Dermis lymphatic vessel endothelial cell (primary cell): ENCODE data around the gene ATP5PD. TPM values are rescaled to one million over a fixed set of nuclear protein-coding genes. Genes with fewer than 3 reads are reported as not detected.

Source experiments
- total RNA-seq: library from RNA; depleted of rRNA; stranded (reverse); fragments of >200 nt; gene quantifications from 2 replicates; pipeline ENCODE4 v1.2.1, GENCODE V29; 2014

Gene ATP5PD
- total RNA-seq = 202 and 234 TPM in 2 replicates

GRCh38 chr17:75046407-75047289 is at the start of gene ATP5PD, which contains the start of gene KCTD2:
TSS of gene ATP5PD (minus strand) at chr17:75046969. CDS start at chr17:75042650, 4,319 bp downstream.
TSS of gene KCTD2 (plus strand) at chr17:75047225. CDS start at chr17:75047251, 26 bp downstream.

GRCh38 chr17:75087558-75088453 is 41.0 kb upstream of the ATP5PD start, which contains the start of gene SLC16A5:
TSS of gene SLC16A5 (plus strand) at chr17:75087954. CDS start at chr17:75093637, 5,683 bp downstream.

GRCh38 chr17:75012346-75013091 is 34.2 kb downstream of the ATP5PD start, which contains the start of gene MRPL58:
TSS of gene MRPL58 (plus strand) at chr17:75012670. CDS start at chr17:75012687, 17 bp downstream.

Other genes with a start within 250 kb of the ATP5PD start
- gene GRIN2C, start 187.1 kb downstream of the ATP5PD start, total RNA-seq = under 0.01 TPM in 1 of 2 replicates, not detected in the other
- 19.3 and 20.4 TPM in 2 replicates for gene FDXR, start 174.0 kb downstream of the ATP5PD start, total RNA-seq
- not detected in 2 replicates for gene FADS6, start 153.3 kb downstream of the ATP5PD start, total RNA-seq
- not detected in 2 replicates for gene USH1G, start 123.7 kb downstream of the ATP5PD start, total RNA-seq
- gene OTOP2, start 122.7 kb downstream of the ATP5PD start, total RNA-seq = not detected in 2 replicates
- not detected in 2 replicates for gene OTOP3, start 111.1 kb downstream of the ATP5PD start, total RNA-seq
- gene HID1, start 74.2 kb downstream of the ATP5PD start, total RNA-seq = 41.6 and 45.6 TPM in 2 replicates
- gene CDR2L, start 59.3 kb downstream of the ATP5PD start, total RNA-seq = 4.3 and 7.0 TPM in 2 replicates
- gene MRPL58, start 34.3 kb downstream of the ATP5PD start, total RNA-seq = 17.1 and 18.3 TPM in 2 replicates
- gene KCTD2, start 256 bp upstream of the ATP5PD start, total RNA-seq = 10.2 and 11.6 TPM in 2 replicates
- gene SLC16A5, start 41.0 kb upstream of the ATP5PD start, total RNA-seq = 5.0 and 5.2 TPM in 2 replicates
- gene ARMC7, start 63.0 kb upstream of the ATP5PD start, total RNA-seq = 2.4 and 5.8 TPM in 2 replicates
- 38.9 and 67.3 TPM in 2 replicates for gene NT5C, start 84.8 kb upstream of the ATP5PD start, total RNA-seq
- 41.5 and 64.9 TPM in 2 replicates for gene JPT1, start 107.5 kb upstream of the ATP5PD start, total RNA-seq
- gene SUMO2, start 136.0 kb upstream of the ATP5PD start, total RNA-seq = 132 and 135 TPM in 2 replicates
- 28.7 and 30.8 TPM in 2 replicates for gene NUP85, start 158.7 kb upstream of the ATP5PD start, total RNA-seq
- 10.1 and 11.9 TPM in 2 replicates for gene GGA3, start 214.6 kb upstream of the ATP5PD start, total RNA-seq
- 58.2 and 62.2 TPM in 2 replicates for gene MRPS7, start 214.9 kb upstream of the ATP5PD start, total RNA-seq
- 8.9 and 9.8 TPM in 2 replicates for gene MIF4GD, start 224.3 kb upstream of the ATP5PD start, total RNA-seq
- 3.5 and 4.7 TPM in 2 replicates for gene SLC25A19, start 242.5 kb upstream of the ATP5PD start, total RNA-seq